H9 (cell line): Measurements from ENCODE around the gene UTF1. TPM values are rescaled to one million over a fixed set of nuclear protein-coding genes. Genes with fewer than 3 reads are reported as not detected.

Experiments used
- DNase-seq: peaks from one replicate; pipeline ENCODE4 v3.0.0-alpha.2; 2017
- H2AFZ ChIP-seq: one replicate; pipeline ENCODE4 v1.6.1; 2013; ENCODE audit warnings: mild to moderate bottlenecking, low read length, control low read depth, moderate library complexity
- H2AK5ac ChIP-seq: 2 replicates; pipeline ENCODE4 v1.6.1; 2013; ENCODE audit warnings: low read length, control low read depth, mixed read lengths; ENCODE audit not compliant: insufficient read length
- H2BK120ac ChIP-seq: one replicate; pipeline ENCODE4 v1.6.1; 2013; ENCODE audit warnings: low read depth, mild to moderate bottlenecking, low read length, control low read depth, inconsistent platforms; ENCODE audit not compliant: poor library complexity, severe bottlenecking
- H2BK12ac ChIP-seq: 2 replicates; pipeline ENCODE4 v1.6.1; 2013; ENCODE audit warnings: low read length, control low read depth, mixed read lengths, low read depth; ENCODE audit not compliant: insufficient read length
- H2BK15ac ChIP-seq: 2 replicates; pipeline ENCODE4 v1.6.1; 2013; ENCODE audit warnings: low read depth, low read length, control low read depth
- H2BK20ac ChIP-seq: one replicate; pipeline ENCODE4 v1.6.1; 2013; ENCODE audit warnings: low read depth, mild to moderate bottlenecking, low read length, control low read depth, inconsistent platforms; ENCODE audit not compliant: poor library complexity, severe bottlenecking
- H2BK5ac ChIP-seq: 2 replicates; pipeline ENCODE4 v1.6.1; 2013; ENCODE audit warnings: low read length, control low read depth, mixed read lengths; ENCODE audit not compliant: insufficient read length
- H3K14ac ChIP-seq: 2 replicates; pipeline ENCODE4 v1.6.1; 2013; ENCODE audit warnings: low read length, control low read depth; ENCODE audit not compliant: insufficient read depth
- H3K18ac ChIP-seq: 2 replicates; pipeline ENCODE4 v1.6.1; 2013; ENCODE audit warnings: low read depth, mild to moderate bottlenecking, mixed read lengths, low read length, control low read depth; ENCODE audit not compliant: insufficient read length
- H3K23ac ChIP-seq: 2 replicates; pipeline ENCODE4 v1.6.1; 2013; ENCODE audit warnings: low read length, control low read depth, mixed read lengths, low read depth; ENCODE audit not compliant: insufficient read length
- H3K23me2 ChIP-seq: 2 replicates; pipeline ENCODE4 v1.6.1; 2013; ENCODE audit warnings: low read depth, mild to moderate bottlenecking, mixed read lengths, low read length, control low read depth; ENCODE audit not compliant: insufficient read length, poor library complexity, severe bottlenecking
- H3K27ac ChIP-seq: 2 replicates; pipeline ENCODE4 v1.5.1; 2013; ENCODE audit warnings: low read length, control low read depth, mixed read lengths, low read depth; ENCODE audit not compliant: insufficient read length
- H3K27me3 ChIP-seq: 2 replicates; pipeline ENCODE4 v1.6.1; 2013; ENCODE audit warnings: low read length, control low read depth, inconsistent platforms; ENCODE audit not compliant: insufficient read depth
- H3K4ac ChIP-seq: 2 replicates; pipeline ENCODE4 v1.6.1; 2013; ENCODE audit warnings: low read depth, mild to moderate bottlenecking, control low read depth, inconsistent platforms, low read length, moderate library complexity
- H3K4me1 ChIP-seq: 2 replicates; pipeline ENCODE4 v1.6.1; 2013; ENCODE audit warnings: low read length, control low read depth, inconsistent platforms; ENCODE audit not compliant: insufficient read depth
- H3K4me2 ChIP-seq: 2 replicates; pipeline ENCODE4 v1.6.1; 2013; ENCODE audit warnings: low read length, control low read depth, mixed read lengths; ENCODE audit not compliant: insufficient read length, insufficient read depth
- H3K56ac ChIP-seq: 2 replicates; pipeline ENCODE4 v1.6.1; 2013; ENCODE audit warnings: low read depth, mild to moderate bottlenecking, mixed read lengths, low read length, control low read depth; ENCODE audit not compliant: insufficient read length
- H3K79me1 ChIP-seq: 2 replicates; pipeline ENCODE4 v1.6.1; 2013; ENCODE audit warnings: low read depth, mild to moderate bottlenecking, moderate library complexity, low read length, control low read depth, inconsistent platforms; ENCODE audit not compliant: insufficient read depth, poor library complexity, severe bottlenecking
- H3K79me2 ChIP-seq: 2 replicates; pipeline ENCODE4 v1.6.1; 2013; ENCODE audit warnings: low read length, control low read depth, inconsistent platforms; ENCODE audit not compliant: insufficient read depth
- H3K9ac ChIP-seq: 2 replicates; pipeline ENCODE4 v1.6.1; 2013; ENCODE audit warnings: low read length, control low read depth, mixed read lengths; ENCODE audit not compliant: insufficient read length; ENCODE audit errors: extremely low read depth
- H3K9me3 ChIP-seq: one replicate; pipeline ENCODE4 v1.6.1; 2013; ENCODE audit warnings: low read depth, low read length, inconsistent platforms; ENCODE audit not compliant: control insufficient read depth
- H3T11ph ChIP-seq: one replicate; pipeline ENCODE4 v1.6.1; 2013; ENCODE audit warnings: mild to moderate bottlenecking, low read length, control low read depth, inconsistent platforms
- H4K20me1 ChIP-seq: one replicate; pipeline ENCODE4 v1.6.1; 2013; ENCODE audit not compliant: control insufficient read depth, insufficient read length, insufficient read depth
- H4K5ac ChIP-seq: 2 replicates; pipeline ENCODE4 v1.6.1; 2013; ENCODE audit warnings: low read depth, mild to moderate bottlenecking, mixed read lengths, low read length, control low read depth; ENCODE audit not compliant: insufficient read length
- H4K8ac ChIP-seq: replicated peaks from 2 replicates; pipeline ENCODE4 v1.6.1; 2013; ENCODE audit warnings: low read length, control low read depth, mixed read lengths, low read depth; ENCODE audit not compliant: insufficient read length
- H4K91ac ChIP-seq: 2 replicates; pipeline ENCODE4 v1.6.1; 2013; ENCODE audit warnings: low read depth, mild to moderate bottlenecking, moderate library complexity, mixed read lengths, low read length, control low read depth; ENCODE audit not compliant: insufficient read length
- H3K27ac Mint-ChIP-seq, 3 experiments: 2 replicates in 2 of 3; 3 replicates in 1 of 3; pipeline ENCODE4 v1.8.0; 2020 to 2021; ENCODE audit warnings: mixed read lengths in 3 of 3, mild to moderate bottlenecking in 1 of 3, moderate library complexity in 1 of 3
- H3K27me3 Mint-ChIP-seq: 2 replicates; pipeline ENCODE4 v1.8.0; 2021; ENCODE audit warnings: low read depth, mild to moderate bottlenecking, moderate library complexity, mixed read lengths
- H3K36me3 Mint-ChIP-seq, 3 experiments: 2 replicates in 2 of 3; 3 replicates in 1 of 3; pipeline ENCODE4 v1.8.0; 2020 to 2021; ENCODE audit warnings: low read depth in 3 of 3, mixed read lengths in 3 of 3; ENCODE audit not compliant: insufficient read depth in 1 of 3
- H3K4me1 Mint-ChIP-seq, 2 experiments: 2 replicates each; pipeline ENCODE4 v1.8.0; 2020; ENCODE audit warnings: mixed read lengths in 2 of 2
- H3K4me3 Mint-ChIP-seq, 2 experiments: 2 replicates in 1 of 2; 3 replicates in 1 of 2; pipeline ENCODE4 v1.8.0; 2020 to 2021; ENCODE audit warnings: mild to moderate bottlenecking in 2 of 2, mixed read lengths in 2 of 2, moderate library complexity in 1 of 2
- H3K9me3 Mint-ChIP-seq, 2 experiments: 2 replicates in 1 of 2; 3 replicates in 1 of 2; pipeline ENCODE4 v1.8.0; 2020; ENCODE audit warnings: mild to moderate bottlenecking in 2 of 2, mixed read lengths in 2 of 2, moderate library complexity in 1 of 2
- CTCF ChIP-seq: fragments of 200-600 bp; sonication (generic); conservative IDR thresholded peaks from 3 replicates; pipeline ENCODE4 v1.8.0; 2021; ENCODE audit warnings: antibody characterized with exemption, mild to moderate bottlenecking
- WGBS: extraction: QIAGEN DNeasy Blood & Tissue Kit; methylation state at CpG from one replicate; pipeline ENCODE4 v1.1.7; 2013; ENCODE audit warnings: missing lambda C conversion rate, low lambda C conversion rate, mixed read lengths; ENCODE audit not compliant: insufficient read length; ENCODE audit errors: extremely low coverage; 5-methylcytosine and 5-hydroxymethylcytosine counted together
- total RNA-seq: library from RNA; stranded (reverse); gene quantifications from 2 replicates; pipeline ENCODE4 v1.2.1, GENCODE V29; 2021

UTF1 gene
- total RNA-seq, 1 experiment from 2014 or later, result 31.5 TPM

- H3K4me2 ChIP-seq, result peak overlapping the region; percentile 36
- H3K4me1 ChIP-seq, result no peaks in the 10 kb centered on the region
- peak; percentile 79 for DNase-seq
- no peak overlapping the region for H2BK120ac ChIP-seq
- H3K79me2 ChIP-seq, result no peaks in the 10 kb centered on the region
- H2BK15ac ChIP-seq, result no peak overlapping the region
- Mint-ChIP-seq H3K36me3 (no peaks in the 10 kb centered on the region), H3K27ac (peak overlapping the region in 1 of 3 experiments; percentile 76; a peak in 3 of 7 replicates), H3K4me3 (peak overlapping the region; percentile 51 to 70), H3K9me3 (no peaks in the 10 kb centered on the region; a peak in 1 of 5 replicates), H3K27me3 (peaks cover 3% of the 10 kb centered on the region), H3K4me1 (peaks cover 11 to 30% of the 10 kb centered on the region in 2 experiments)
- no peaks in the 10 kb centered on the region for H4K20me1 ChIP-seq
- no peak overlapping the region for H4K8ac ChIP-seq
- no peak overlapping the region for H3K23ac ChIP-seq
- no peak overlapping the region for H3K56ac ChIP-seq
- no CpG with 5 or more reads among the region's 27 CpGs for WGBS
- H2BK20ac ChIP-seq, result no peak overlapping the region
- H3K23me2 ChIP-seq, result peaks cover 7% of the 10 kb centered on the region
- H2BK12ac ChIP-seq, result no peak overlapping the region
- peak; percentile 34; the same call in 2 of the 3 replicates for TF ChIP-seq CTCF
- no peak overlapping the region for H3K27ac ChIP-seq
- no peaks in the 10 kb centered on the region for H3K79me1 ChIP-seq
- no peak overlapping the region for H3K18ac ChIP-seq
- H3T11ph ChIP-seq, result no peak overlapping the region
- no peak overlapping the region for H3K14ac ChIP-seq
- H2BK5ac ChIP-seq, result no peak overlapping the region
- H3K9me3 ChIP-seq, result no peaks in the 10 kb centered on the region
- no peak overlapping the region for H3K4ac ChIP-seq
- H4K91ac ChIP-seq, result no peak overlapping the region
- no peak overlapping the region for H2AK5ac ChIP-seq
- no peak overlapping the region for H2AFZ ChIP-seq
- no peak overlapping the region for H3K9ac ChIP-seq
- H4K5ac ChIP-seq, result no peak overlapping the region
- H3K27me3 ChIP-seq, result no peaks in the 10 kb centered on the region
Observed at GRCh38 chr10:133257489-133258065, 27.6 kb downstream of the UTF1 start.
